Glomerular visceral epithelial cell (primary cell): Measurements from ENCODE around the gene ACTRT3.

Experiments
- DNase-seq: peaks from one replicate; pipeline ENCODE4 v3.0.0-alpha.2; 2016; ENCODE audit errors: extremely low spot score

ACTRT3 gene

DNA sequence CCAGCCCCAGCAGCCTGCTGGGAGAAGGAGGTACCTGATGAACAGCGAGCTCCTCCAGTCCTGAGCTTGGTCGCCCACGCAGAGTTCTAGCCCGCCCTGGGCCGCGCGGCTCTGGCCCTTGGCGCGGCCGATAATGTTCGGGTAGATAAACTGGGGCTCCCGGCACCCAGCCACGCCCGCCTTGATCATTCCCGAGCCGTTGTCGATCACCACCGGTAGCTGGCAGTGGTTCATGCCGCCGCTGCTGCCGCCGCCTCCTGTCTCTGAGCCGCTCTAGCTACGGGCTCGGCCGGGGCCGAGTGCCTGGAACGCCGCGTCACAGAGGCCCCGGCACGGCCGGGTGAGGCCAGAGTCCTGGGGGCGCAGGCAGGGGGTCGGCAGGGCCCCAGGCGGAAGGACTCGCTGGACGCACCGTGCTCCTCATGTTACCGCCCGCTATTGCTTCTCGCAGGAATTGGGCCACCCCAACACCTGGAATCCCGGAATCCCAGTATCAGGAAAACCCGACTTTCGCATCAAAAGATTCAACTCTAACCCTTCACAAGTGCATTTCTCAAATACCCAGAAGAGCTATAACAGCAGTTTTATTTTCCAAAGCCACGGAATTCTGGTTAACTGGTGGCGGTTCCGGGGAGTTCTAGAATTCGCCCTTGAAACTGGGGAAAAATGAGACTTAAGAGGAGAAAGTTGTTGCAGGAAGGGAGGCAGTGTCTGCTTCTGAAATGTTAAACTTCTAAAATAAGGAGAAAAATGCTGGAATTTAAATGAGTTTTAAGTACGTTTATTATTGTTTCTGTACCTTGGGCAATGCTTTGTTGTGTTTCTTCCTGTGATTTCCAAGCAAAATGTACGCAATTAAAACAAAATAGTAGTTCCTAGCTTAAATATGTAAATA lies at the start of gene ACTRT3:
TSS of gene ACTRT3 (minus strand) at position 275 of the 895 bp plus-strand sequence. CDS start at position 234, 41 bp downstream.
- DNase-seq: peak; percentile 57

DNA sequence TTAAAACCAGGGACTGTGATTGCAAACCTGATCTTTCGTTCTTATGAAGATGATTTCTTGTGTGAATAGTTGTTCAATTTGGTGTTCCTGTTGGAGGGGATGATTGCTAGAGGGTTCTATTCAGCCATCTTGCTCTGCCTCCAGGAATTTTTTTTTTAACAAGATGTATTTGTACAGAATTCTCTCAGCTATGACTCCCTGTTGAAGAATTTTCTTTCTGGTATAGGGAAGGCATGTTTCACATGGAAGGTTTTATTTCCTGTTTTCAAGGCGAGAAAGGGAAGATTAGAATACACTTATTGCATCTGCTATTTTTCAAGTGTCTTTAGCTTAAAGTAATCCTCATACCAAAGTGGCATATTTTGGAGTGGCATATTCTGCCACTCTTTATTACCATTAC lies 49.0 kb upstream of the ACTRT3 start:
- DNase-seq: peak; percentile 21

DNA sequence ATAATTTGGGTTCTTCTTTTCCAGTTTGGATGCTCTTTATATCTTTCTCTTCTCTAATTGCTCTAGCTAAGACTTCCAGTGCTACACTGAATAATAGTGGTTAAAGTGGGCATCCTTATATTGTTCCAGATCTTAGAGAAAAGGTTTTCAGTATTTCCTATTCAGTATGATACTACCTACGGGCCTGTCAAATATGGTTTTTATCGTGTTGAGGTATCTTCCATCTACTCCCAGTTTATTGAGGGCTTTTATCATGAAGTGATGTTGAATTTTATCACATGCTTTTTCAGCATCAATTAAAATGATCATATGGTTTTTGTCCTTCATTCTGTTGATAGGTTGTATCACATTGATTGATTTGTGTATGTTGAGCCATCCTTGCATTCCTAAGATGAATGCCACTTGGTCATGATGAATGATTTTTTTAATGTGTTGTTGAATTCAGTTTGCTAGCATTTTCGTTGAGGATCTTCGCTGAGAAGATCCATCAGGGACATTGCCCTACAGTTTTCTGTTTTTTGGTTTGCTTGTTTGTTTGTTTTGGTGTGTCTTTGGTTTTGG lies 46.3 kb upstream of the ACTRT3 start:
- no peak for DNase-seq

DNA sequence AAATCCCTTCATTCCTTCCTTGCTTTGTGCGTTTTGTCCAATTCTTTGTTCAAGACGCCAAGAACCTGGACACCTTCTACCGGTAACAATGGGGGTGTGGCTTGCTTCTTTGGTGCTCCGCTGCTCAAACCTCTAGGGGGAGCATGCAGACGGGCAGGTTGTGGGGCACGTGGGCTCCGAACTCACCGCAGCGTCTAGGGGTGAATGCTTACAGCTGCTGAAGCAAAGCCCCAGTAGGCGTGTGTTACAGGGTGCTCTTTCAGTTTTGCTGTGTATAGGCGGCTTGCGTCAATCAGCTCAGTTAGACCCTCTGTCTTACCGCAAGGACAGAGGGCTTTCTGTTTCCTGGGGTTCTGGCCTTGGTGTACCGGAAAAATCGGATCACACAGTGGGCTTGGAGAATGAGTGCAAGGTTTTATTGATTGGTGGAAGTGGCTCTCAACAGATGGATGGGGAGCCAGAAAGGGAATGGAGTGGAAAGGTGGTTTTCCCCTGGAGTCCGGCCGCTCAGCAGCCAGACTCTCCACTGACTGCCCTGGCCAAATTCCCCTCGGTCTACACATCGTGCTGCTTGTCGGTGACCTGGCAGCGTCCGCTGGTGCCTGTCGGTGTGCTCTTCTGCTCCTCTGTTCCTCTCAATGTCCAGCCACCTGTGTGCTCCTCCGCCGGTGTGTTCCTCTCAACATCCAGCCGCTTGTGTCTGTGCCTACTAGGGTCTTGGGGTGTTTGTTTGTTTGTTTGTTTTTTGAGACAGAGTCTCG lies 44.6 kb upstream of the ACTRT3 start:
- no peak for DNase-seq

- no peak for DNase-seq
Measured at GRCh38 chr3:169813278-169813677, 43.9 kb upstream of the ACTRT3 start.

- DNase-seq: peak; percentile 61
Measured at GRCh38 chr3:169812332-169813235, 43.2 kb upstream of the ACTRT3 start, which contains the start of the genes LRRC34 and LRRIQ4. Gene LRRC34 (minus strand): TSS chr3:169812904. CDS start chr3:169812548, 356 bp downstream. Gene LRRIQ4 (plus strand): TSS chr3:169812870. CDS start chr3:169821922, 9,052 bp downstream.

DNA sequence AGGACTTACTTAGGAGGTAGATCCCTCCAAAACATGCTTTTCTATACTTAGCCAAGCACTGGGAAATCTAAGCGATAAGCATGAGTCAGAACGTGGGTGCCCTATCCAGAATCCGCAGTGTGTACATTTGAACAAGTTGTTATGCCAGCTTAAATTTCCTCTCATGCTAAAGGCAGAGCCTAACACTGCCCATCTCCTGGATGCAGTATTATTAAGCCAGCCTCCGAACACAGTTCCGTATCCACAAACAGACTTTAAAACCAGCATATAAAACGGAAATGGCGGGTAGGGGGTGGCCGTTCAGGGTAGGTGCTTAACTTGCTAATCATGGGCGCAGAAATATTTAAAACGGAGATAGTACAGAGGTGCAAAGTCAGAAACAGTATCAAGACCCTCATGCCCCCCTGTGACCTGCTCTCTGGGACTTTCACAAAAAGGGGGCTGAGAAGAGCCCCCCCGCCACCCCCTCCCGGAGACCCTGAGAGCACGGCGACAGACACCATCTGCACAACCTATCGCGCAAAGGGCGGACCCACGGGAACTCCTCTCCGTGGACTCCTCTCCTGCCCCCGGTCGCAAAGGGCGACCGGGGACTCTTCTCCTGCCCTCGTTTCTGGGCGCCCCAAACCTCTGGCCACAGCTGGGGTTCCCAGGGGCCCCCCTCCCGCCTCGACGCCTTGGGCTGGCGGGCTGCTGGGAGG lies 42.4 kb upstream of the ACTRT3 start:
- DNase-seq: peak; percentile 8

DNA sequence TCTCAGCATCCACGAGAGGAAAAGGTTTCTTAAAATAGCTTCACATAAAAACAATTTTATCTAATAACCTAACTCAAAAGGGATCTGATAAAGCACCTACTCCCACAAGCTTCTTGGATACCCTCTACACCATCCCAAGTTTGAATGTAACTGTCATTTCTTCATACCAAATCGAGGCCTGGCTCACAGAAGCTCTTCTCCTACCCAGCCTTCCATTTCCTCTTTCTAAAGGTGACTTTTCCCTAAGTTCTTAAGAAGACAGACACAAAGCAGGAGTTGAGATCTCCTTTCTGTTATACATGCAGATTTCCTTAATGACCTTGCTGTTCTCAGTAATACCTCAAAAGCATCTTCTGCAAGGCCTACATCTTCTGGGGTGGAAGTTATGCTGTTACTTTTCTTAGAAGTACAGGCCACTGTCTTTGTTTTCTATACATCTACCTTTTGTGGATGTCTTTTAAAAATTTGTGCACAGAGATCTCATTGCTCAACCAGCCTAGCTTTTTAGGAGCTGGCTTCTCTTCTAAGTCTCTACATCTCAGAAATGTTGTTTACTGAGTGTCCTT lies 40.0 kb upstream of the ACTRT3 start:
- DNase-seq: no peak

DNA sequence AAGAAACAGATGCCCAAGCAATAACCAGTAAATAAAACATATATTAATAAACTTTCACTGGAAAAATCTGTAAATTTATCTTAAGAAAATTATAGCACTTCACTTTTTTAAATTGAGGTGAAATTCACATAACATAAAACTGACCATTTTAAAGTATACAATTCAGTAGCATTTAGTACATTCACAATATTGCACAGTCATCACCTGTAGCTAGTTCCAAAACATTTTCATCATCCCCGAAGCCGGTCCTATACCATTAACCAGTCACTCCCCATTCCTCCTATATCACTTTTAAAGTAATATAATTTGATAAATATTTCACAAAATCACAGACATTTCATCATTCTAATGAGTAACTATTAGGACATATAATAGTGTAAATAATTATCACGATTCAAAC lies 35.3 kb upstream of the ACTRT3 start:
- no peak for DNase-seq

GRCh38 chr3:169792359-169792758 lies 23.0 kb upstream of the ACTRT3 start:
- no peak for DNase-seq

DNA sequence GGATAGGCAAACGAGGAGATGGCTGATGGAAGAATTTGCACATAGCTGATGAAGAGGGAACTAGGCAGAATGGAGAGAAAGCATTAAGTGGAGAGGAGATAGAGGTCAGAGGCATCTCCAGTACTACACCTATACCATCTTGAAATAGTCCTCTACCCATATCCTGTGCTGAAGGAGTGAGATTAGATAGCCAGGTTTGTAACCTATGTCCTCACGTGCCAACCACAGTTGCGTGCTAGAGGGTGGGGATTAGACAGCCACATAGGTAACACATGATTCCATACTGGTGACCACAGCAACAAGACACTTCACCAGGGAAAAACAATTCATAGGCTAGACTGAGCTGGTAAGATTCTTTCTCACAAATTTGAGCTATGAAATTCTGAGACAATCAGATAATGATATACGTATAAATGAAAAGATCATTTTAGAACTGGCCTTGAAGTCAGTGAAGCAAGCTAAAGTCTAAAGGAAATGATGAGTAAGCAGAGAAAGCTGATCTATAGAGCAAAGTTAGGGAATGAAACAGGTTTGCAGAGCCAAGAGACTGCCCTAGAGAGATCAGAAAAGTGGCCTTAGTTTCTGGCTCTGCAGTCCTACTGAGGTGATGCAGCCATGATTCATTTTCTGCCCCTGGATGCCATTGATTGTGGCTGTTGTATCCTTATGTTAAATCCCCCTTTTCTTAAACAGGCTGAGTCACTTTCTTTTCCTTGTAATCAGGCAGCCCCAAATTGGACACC lies 21.5 kb upstream of the ACTRT3 start:
- DNase-seq: peak; percentile 11

- DNase-seq: no peak
Measured at GRCh38 chr3:169790219-169790618, 20.9 kb upstream of the ACTRT3 start.

- no peak for DNase-seq
Measured at GRCh38 chr3:169787791-169788190, 18.4 kb upstream of the ACTRT3 start.

GRCh38 chr3:169787120-169787519 lies 17.8 kb upstream of the ACTRT3 start:
- DNase-seq: no peak

GRCh38 chr3:169781209-169781855 lies 12.0 kb upstream of the ACTRT3 start:
- no peak for DNase-seq

GRCh38 chr3:169780742-169781141 lies 11.4 kb upstream of the ACTRT3 start:
- DNase-seq: no peak

DNA sequence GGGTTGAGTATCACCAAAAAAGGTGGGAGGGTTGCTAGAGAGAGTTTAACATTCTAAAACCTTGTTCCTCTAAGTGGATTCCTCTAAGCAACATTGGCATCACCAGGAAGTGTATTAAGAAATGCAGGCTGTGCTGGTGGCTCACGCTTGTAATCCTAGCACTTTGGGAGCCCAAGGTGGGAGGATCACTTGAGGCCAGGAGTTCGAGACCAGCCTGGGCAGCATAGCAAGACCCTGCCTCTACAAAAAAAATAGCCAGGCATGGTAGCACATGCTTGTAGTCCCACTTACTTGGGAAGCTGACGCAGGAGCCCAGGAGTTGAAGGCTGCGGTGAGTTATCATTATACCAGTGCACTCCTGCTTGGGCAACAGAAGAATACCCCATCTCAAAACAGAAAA lies 8.5 kb upstream of the ACTRT3 start:
- no peak for DNase-seq

DNA sequence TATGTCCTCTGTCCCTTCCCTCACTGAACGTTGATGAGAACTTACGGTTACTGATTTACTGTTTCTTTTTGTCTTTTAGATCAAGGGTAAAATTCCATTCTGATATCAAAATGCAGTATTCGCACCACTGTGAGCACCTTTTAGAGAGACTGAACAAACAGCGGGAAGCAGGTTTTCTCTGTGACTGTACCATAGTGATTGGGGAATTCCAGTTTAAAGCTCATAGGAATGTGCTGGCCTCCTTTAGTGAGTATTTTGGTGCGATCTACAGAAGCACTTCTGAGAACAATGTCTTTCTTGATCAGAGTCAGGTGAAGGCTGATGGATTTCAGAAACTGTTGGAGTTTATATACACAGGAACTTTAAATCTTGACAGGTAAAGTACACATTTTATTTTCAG lies 4.8 kb upstream of the ACTRT3 start:
- no peak for DNase-seq
